Tibial artery (tissue), 4 donors: ENCODE measurements around the gene SMAD3.
A peak's percentile ranks its signal among the peaks of the same experiment; 100 is the strongest.

Experiments
- DNase-seq, 2 donors: peaks; one replicate each; pipeline ENCODE4 v3.0.0-alpha.2; 2019
- H3K27ac ChIP-seq, 2 donors: fragments of 200-600 bp; sonication (generic) in 1 of 2; 1 replicate in 1 of 2; 2 replicates in 1 of 2; pipeline ENCODE4 v1.5.1; 2018 to 2019; ENCODE audit warnings: mild to moderate bottlenecking in 1 of 2
- H3K27me3 ChIP-seq, 2 donors: fragments of 200-600 bp; sonication (generic) in 1 of 2; one replicate each; pipeline versions ENCODE4 v1.5.1 to v1.6.0; 2016 to 2019
- H3K36me3 ChIP-seq, 3 donors: fragments of 200-600 bp; sonication (generic) in 2 of 3; one replicate each; pipeline ENCODE4 v1.5.1; 2016 to 2019; ENCODE audit warnings: mild to moderate bottlenecking in 2 of 3
- H3K4me1 ChIP-seq, 4 donors: fragments of 200-600 bp; sonication (generic) in 2 of 4; 1 replicate in 3 of 4; 2 replicates in 1 of 4; pipeline ENCODE4 v1.5.1; 2016 to 2019
- H3K4me3 ChIP-seq, 2 donors: fragments of 200-600 bp; sonication (generic) in 1 of 2; 1 replicate in 1 of 2; 2 replicates in 1 of 2; pipeline ENCODE4 v1.5.1; 2018 to 2019; ENCODE audit warnings: mild to moderate bottlenecking in 2 of 2
- H3K9me3 ChIP-seq, 3 donors: fragments of 200-600 bp; sonication (generic) in 1 of 3; one replicate each; pipeline ENCODE4 v1.5.1; 2016 to 2019
- CTCF ChIP-seq, 2 experiments: fragments of 200-600 bp in 1 of 2; fragments of 450-650 bp in 1 of 2; IDR thresholded peaks; one replicate each; pipeline ENCODE4 v1.5.1; 2017 to 2019; ENCODE audit warnings: antibody characterized with exemption in 2 of 2, mild to moderate bottlenecking in 1 of 2, moderate library complexity in 1 of 2
- intact Hi-C: fragments of 100-400 bp; cut with DNase I; formaldehyde crosslinking; loops from one replicate; pipeline ENCODE4 v1.15.0; 2023; ENCODE audit warnings: low total_unique reads

Gene SMAD3

GRCh38 chr15:67177752-67178151, 112.3 kb downstream of the SMAD3 start:
- H3K27ac ChIP-seq = no peak overlapping the region
- no peaks in the 10 kb centered on the region for H3K27me3 ChIP-seq
- no peaks in the 10 kb centered on the region for H3K9me3 ChIP-seq
- peaks cover 6 to 51% (median 18%) of the 10 kb centered on the region in 3 donors for H3K36me3 ChIP-seq
- H3K4me3 ChIP-seq = no peak overlapping the region
- H3K4me1 ChIP-seq = peaks cover 0 to 38% (median 25%) of the 10 kb centered on the region in 4 donors
- intact Hi-C loops = no loop called here
- TF ChIP-seq CTCF (IDR thresholded peaks at IDR 0.05) = no peak
- DNase-seq = peak; percentile 20 to 43

- Histone ChIP-seq H3K27me3 (no peaks in the 10 kb centered on the region), H3K4me3 (no peak overlapping the region), H3K4me1 (peaks cover 0 to 38% (median 25%) of the 10 kb centered on the region in 4 donors), H3K36me3 (peaks cover 6 to 50% (median 14%) of the 10 kb centered on the region in 3 donors), H3K9me3 (no peaks in the 10 kb centered on the region), H3K27ac (no peak overlapping the region)
- intact Hi-C loops = no loop called here
- no peak for TF ChIP-seq CTCF (IDR thresholded peaks at IDR 0.05)
- peak; percentile 13 to 19 for DNase-seq
These were observed 113.3 kb downstream of the SMAD3 start for GRCh38 chr15:67178569-67179210.

GRCh38 chr15:67179411-67179995, 114.1 kb downstream of the SMAD3 start:
- no peak for TF ChIP-seq CTCF (IDR thresholded peaks at IDR 0.05)
- H3K9me3 ChIP-seq = no peaks in the 10 kb centered on the region
- peaks cover 0 to 38% (median 23%) of the 10 kb centered on the region in 4 donors for H3K4me1 ChIP-seq
- no peak overlapping the region for H3K27ac ChIP-seq
- peaks cover 6 to 47% (median 9%) of the 10 kb centered on the region in 3 donors for H3K36me3 ChIP-seq
- intact Hi-C loops = no loop called here
- H3K27me3 ChIP-seq = no peaks in the 10 kb centered on the region
- H3K4me3 ChIP-seq = no peak overlapping the region
- DNase-seq = peak; percentile 7 to 38

GRCh38 chr15:67180035-67180434, 114.6 kb downstream of the SMAD3 start:
- H3K36me3 ChIP-seq = peaks cover 6 to 50% (median 14%) of the 10 kb centered on the region in 3 donors
- no peak overlapping the region for H3K4me3 ChIP-seq
- TF ChIP-seq CTCF (IDR thresholded peaks at IDR 0.05) = no peak
- H3K4me1 ChIP-seq = peaks cover 0 to 37% (median 23%) of the 10 kb centered on the region in 4 donors
- intact Hi-C loops = no loop called here
- no peaks in the 10 kb centered on the region for H3K9me3 ChIP-seq
- H3K27me3 ChIP-seq = no peaks in the 10 kb centered on the region
- no peak overlapping the region for H3K27ac ChIP-seq
- DNase-seq = peak; percentile 17 to 65

GRCh38 chr15:67180514-67181191, 115.3 kb downstream of the SMAD3 start:
- Histone ChIP-seq H3K4me1 (peaks cover 0 to 37% (median 24%) of the 10 kb centered on the region in 4 donors), H3K27me3 (no peaks in the 10 kb centered on the region), H3K27ac (no peak overlapping the region), H3K36me3 (peaks cover 6 to 56% (median 18%) of the 10 kb centered on the region in 3 donors), H3K9me3 (no peaks in the 10 kb centered on the region), H3K4me3 (no peak overlapping the region)
- intact Hi-C loops = no loop called here
- no peak for TF ChIP-seq CTCF (IDR thresholded peaks at IDR 0.05)
- DNase-seq = peak; percentile 19 to 56
